ENCODE results near the gene ELMO1. TPM values are rescaled to one million over a fixed set of nuclear protein-coding genes. Genes with fewer than 3 reads are reported as not detected.

The ELMO1 gene
- total and polyA plus RNA-seq, 12 donors, result 7.5 to 46.8 (median 14.9) TPM

GRCh38 chr7:36962367-36962766 lies 486.3 kb downstream of the ELMO1 start:
- H3K27me3 ChIP-seq, result no peaks in the 10 kb centered on the region
- H3K36me3 ChIP-seq (replicated peaks in 1 of 2), result no peaks in the 10 kb centered on the region
- H3K9me3 ChIP-seq (replicated peaks in 1 of 3), result no peaks in the 10 kb centered on the region
- DNase-seq, result no peak
- no peak overlapping the region for H3K27ac ChIP-seq
- TF ChIP-seq CTCF (IDR thresholded peaks at IDR 0.05), result no peak
- no peak for TF ChIP-seq POLR2A (IDR thresholded peaks at IDR 0.05)
- 82 to 92% (median 86%) methylated on average over 3 of the region's 3 CpGs for WGBS, 4 donors
- H3K4me3 ChIP-seq, result no peak overlapping the region
- intact Hi-C loops (cut with DNase I), result no loop called here
- peaks cover 0 to 11% of the 10 kb centered on the region in 2 donors for H3K4me1 ChIP-seq (replicated peaks in 1 of 2)

DNA sequence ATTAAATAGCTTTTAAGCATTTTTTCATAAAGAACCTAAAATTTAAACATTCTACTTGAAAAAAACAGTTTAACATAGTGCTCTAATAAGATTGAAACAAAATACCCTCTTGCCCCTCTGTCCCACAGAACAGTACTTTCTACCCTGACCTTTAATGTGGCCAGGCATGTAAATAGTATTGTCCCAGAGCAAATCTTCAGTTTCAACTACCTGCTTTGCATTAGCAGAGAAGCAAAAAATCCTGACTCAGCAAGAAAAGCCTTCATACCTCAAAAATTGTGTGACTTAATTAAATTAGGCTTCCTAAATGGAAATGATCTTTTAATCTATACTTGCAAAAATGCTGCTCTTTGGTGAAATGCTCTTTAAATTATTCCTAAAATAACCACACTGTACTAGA lies 487.0 kb downstream of the ELMO1 start:
- intact Hi-C loops (cut with DNase I), result no loop called here
- DNase-seq, result no peak

DNA sequence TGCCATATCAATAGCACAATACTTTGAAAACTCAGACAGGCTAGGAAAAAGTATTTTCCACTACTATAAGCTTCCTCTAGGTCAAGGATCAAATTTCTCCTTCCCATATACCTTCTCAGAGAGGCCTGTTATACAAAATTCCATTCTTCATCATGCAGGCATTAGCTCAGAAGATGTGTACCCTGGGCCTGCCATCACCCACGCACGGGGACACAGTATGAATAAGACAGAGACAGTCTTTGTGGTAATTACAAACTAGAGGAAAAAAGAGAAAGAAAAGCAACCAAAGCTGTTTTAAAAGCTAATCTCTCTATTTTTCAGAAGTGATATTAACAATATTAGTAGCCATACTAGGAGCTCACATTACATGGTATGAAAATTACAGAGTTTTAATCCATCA lies 487.6 kb downstream of the ELMO1 start:
- no peak overlapping the region for H3K27ac ChIP-seq
- intact Hi-C loops (cut with DNase I), result no loop called here
- DNase-seq, result no peak
- 83 to 93% (median 90%) methylated on average over 2 of the region's 2 CpGs for WGBS, 4 donors
- no peaks in the 10 kb centered on the region for H3K36me3 ChIP-seq (replicated peaks in 1 of 2)
- H3K4me1 ChIP-seq (replicated peaks in 1 of 2), result peaks cover 0 to 11% of the 10 kb centered on the region in 2 donors
- no peak for TF ChIP-seq POLR2A (IDR thresholded peaks at IDR 0.05)
- no peak for TF ChIP-seq CTCF (IDR thresholded peaks at IDR 0.05)
- no peaks in the 10 kb centered on the region for H3K9me3 ChIP-seq (replicated peaks in 1 of 3)
- no peaks in the 10 kb centered on the region for H3K27me3 ChIP-seq
- H3K4me3 ChIP-seq, result no peak overlapping the region

More for the DNA sequence above, 487.0 kb downstream of the ELMO1 start:
- Histone ChIP-seq H3K36me3 (replicated peaks in 1 of 2) (no peaks in the 10 kb centered on the region), H3K27me3 (no peaks in the 10 kb centered on the region), H3K9me3 (replicated peaks in 1 of 3) (no peaks in the 10 kb centered on the region), H3K27ac (no peak overlapping the region), H3K4me3 (no peak overlapping the region), H3K4me1 (replicated peaks in 1 of 2) (peaks cover 0 to 11% of the 10 kb centered on the region in 2 donors)
- TF ChIP-seq POLR2A (IDR thresholded peaks at IDR 0.05) (no peak), CTCF (IDR thresholded peaks at IDR 0.05) (no peak)

- Histone ChIP-seq H3K36me3 (replicated peaks in 1 of 2) (no peaks in the 10 kb centered on the region), H3K9me3 (replicated peaks in 1 of 3) (no peaks in the 10 kb centered on the region), H3K4me3 (no peak overlapping the region), H3K27ac (no peak overlapping the region), H3K4me1 (replicated peaks in 1 of 2) (peaks cover 0 to 11% of the 10 kb centered on the region in 2 donors), H3K27me3 (no peaks in the 10 kb centered on the region)
- WGBS, 4 donors, result 93 to 100% (median 94%) methylated on average over 1 of the region's 1 CpG
- TF ChIP-seq POLR2A (IDR thresholded peaks at IDR 0.05) (no peak), CTCF (IDR thresholded peaks at IDR 0.05) (no peak)
- no peak for DNase-seq
- intact Hi-C loops (cut with DNase I), result no loop called here
Observed at GRCh38 chr7:36960105-36960504, 488.6 kb downstream of the ELMO1 start.

Measured in adrenal gland (tissue), 12 donors.